GM08714 (cell line): Measurements from ENCODE around the gene IPP.
"Not testable (repeated sequence)": the region's sequence is repeated elsewhere in the genome, so short reads cannot be mapped to it uniquely, and the experiment has no call there.

ENCODE experiments used
- H3K4me3 ChIP-seq: fragments of 200-500 bp; sonication (Bioruptor generic); 2 replicates; pipeline ENCODE4 v1.5.1; 2014; ENCODE audit warnings: mild to moderate bottlenecking, low read length, inconsistent platforms
- ZNF274 ChIP-seq: IDR thresholded peaks from 2 replicates; pipeline ENCODE4 v1.6.1; 2012; ENCODE audit warnings: mild to moderate bottlenecking, low read depth, low read length

The IPP gene

DNA sequence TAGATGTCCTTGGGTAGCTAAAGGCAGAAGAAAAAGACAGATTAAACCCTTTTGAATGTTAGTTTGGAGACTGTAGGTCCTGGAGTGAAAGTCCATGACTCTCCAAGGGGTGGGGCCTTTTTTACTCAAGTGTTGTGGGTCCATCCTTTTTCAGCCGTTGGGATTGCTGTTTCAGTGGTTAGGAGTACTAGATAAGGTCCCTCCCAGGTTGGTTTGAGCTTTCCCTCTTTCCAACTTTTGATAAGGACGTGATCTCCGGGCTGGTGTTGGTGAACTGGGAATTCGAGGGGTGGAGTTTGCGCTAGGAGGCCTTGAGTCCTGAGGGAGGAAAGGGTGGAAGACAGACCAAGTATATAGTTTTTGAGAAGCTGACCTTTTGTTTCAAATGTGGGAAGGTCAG is 5.2 kb upstream of the IPP start:
- H3K4me3 ChIP-seq = no peak overlapping the region
- no peak for TF ChIP-seq ZNF274

GRCh38 chr1:45753248-45754037 is 3.0 kb upstream of the IPP start:
- no peak for TF ChIP-seq ZNF274
- H3K4me3 ChIP-seq = no peak overlapping the region

- no peak for TF ChIP-seq ZNF274
- no peak overlapping the region for H3K4me3 ChIP-seq
Measured at GRCh38 chr1:45752441-45753052, 2.1 kb upstream of the IPP start.

DNA sequence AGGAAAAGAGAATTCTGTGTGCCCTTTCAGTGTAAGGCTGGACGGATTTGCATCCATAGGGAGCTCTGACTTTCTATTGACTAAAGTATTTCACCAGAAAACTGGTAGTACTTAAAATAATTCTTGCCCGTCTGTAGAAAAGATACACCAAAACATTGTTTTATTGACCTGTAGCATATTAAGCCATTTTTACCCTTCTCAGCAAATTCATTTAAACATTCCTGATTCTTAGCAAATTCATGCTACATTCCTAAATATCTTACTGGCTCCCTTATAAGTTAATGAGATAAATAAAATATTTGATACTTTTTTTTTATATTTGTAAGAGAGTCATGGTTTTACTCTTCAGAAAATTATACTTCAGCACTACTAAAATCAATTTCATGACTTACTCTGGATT is 1.6 kb upstream of the IPP start:
- no peak for TF ChIP-seq ZNF274
- H3K4me3 ChIP-seq = no peak overlapping the region

DNA sequence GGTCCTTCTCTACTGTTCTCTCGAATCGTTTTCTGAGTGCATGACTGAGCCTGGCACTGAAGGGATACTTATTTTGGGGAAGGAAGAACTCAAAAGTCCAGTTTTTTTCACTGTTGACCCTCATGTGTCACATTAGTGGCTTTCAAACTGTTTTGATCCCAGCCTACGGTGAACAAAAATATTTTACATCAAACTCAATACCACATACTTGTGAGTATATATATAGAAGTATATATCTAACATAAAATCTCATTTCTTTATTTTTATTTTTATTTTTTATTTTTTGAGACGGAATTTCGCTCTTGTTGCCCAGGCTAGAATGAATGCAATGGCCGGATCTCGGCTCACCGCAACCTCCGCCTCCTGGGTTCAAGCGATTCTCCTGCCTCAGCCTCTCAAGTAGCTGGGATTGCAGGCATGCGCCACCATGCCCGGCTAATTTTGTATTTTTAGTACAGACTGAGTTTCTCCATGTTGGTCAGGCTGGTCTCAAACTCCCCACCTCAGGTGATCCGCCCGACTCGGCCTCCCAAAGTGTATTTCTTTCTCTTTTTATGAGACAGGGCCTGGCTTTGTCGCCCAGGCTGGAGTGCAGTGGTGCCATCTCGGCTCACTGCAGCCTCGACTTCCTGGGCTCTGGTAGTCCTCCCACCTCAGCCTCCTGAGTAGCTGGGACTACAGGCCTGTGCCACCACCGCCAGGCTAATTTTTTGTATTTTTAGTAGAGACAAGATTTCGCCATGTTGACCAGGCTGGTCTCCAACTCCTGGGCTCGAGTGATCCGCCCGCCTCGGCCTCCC is 786 bp upstream of the IPP start:
- peak overlapping the region; percentile 60; the same call in 1 of the 2 replicates for H3K4me3 ChIP-seq

DNA sequence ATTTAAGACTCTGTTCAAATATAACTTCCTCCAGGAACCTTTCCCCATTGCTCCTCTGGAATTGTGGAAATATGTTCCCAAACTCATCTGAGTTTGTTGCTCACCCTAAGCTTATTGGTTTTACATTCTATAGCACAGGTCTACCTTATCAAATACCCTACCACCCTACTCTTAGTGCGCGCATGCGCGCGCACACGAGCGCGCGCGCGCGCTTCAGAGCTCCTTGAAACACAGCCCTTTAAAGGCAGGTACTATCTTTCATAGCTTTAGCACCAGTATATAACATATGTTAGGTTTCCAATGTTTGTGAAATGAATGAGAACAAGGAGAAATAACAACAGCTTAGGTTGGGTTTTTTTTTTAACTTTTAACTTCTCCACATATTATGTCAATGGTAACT is 3.5 kb downstream of the IPP start:
- no peak for TF ChIP-seq ZNF274
- H3K4me3 ChIP-seq = no peak overlapping the region

DNA sequence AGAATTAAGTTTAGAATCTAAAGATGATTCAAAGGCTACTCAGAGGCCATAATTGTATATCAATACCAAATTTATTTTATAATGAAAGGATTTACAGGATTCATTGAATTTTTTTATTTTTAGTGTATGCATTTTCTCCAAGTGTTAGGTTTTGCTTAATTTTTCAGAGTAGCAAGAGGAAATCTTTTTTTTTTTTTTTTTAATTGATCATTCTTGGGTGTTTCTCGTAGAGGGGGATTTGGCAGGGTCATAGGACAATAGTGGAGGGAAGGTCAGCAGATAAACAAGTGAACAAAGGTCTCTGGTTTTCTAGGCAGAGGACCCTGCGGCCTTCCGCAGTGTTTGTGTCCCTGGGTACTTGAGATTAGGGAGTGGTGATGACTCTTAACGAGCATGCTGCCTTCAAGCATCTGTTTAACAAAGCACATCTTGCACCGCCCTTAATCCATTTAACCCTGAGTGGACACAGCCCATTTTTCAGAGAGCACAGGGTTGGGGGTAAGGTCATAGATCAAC is 10.8 kb downstream of the IPP start:
- not testable (repeated sequence) for H3K4me3 ChIP-seq

DNA sequence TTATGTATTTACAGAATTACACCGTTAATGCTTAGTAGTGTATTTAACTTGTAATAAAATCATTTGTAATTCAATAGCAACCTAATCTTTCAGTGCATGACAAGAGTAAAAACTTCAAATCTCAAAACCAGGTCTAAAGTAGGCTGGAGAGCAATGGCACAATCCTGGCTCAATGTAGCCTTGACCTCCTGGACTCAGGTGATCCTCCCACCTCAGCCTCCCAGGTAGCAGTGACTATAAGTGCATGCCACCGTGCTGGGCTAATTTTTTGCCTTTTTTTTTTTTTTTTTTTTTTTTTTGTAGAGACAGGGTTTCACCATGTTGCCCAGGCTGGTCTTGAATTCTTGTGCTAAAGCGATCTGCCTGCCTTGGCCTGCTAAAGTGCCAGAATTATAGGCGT is 11.3 kb downstream of the IPP start:
- no peak overlapping the region for H3K4me3 ChIP-seq
- TF ChIP-seq ZNF274 = no peak

- TF ChIP-seq ZNF274 = no peak
- no peak overlapping the region for H3K4me3 ChIP-seq
Measured at GRCh38 chr1:45730780-45731319, 19.6 kb downstream of the IPP start.

DNA sequence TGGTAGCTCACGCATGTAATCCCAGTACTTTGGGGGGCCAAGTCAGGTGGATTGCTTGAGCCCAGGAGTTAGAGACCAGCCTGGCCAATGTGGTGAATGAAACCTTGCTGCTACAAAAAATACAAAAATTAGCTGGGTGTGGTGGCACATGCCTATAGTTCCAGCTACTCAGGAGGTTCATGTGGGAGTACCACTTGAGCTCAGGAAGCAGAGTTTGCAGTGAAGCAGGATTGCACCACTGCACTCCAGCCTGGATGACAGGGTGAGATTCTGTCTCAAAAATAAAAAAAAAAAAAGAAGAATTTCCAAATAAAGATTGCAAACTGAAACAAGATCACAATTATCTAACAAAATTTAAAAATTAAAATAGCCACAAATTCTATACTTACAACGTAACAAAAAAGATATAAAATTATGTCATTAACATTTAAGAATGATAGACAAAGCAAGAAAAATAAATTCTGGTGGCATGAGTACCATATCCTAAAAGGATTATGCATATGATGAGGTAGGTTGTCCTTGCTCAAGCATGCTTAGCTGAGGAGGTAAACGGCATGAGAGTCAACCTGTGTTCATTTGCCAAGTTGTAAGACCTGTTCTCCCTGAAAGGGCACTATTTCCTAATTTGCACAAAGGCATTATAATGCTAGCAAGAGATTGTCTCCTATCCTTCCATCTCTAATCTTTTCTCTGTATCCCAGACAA is 20.2 kb downstream of the IPP start:
- TF ChIP-seq ZNF274 = no peak
- H3K4me3 ChIP-seq = no peak overlapping the region

GRCh38 chr1:45726007-45726406 is 24.4 kb downstream of the IPP start:
- not testable (repeated sequence) for H3K4me3 ChIP-seq

GRCh38 chr1:45723248-45723930 is 27.1 kb downstream of the IPP start:
- no peak overlapping the region for H3K4me3 ChIP-seq
- TF ChIP-seq ZNF274 = no peak

- H3K4me3 ChIP-seq = no peak overlapping the region
- TF ChIP-seq ZNF274 = no peak
Measured at GRCh38 chr1:45722809-45723208, 27.6 kb downstream of the IPP start.
